ENCODE data around the gene GRK1. TPM values are rescaled to one million over a fixed set of nuclear protein-coding genes. Genes with fewer than 3 reads are reported as not detected.

GRK1 gene
- total and polyA plus RNA-seq, 2 of the 13 experiments (the other 11 are each of a cell fraction or from before 2014, with no cell fraction given): 0.07 to 0.12 TPM

- in situ Hi-C loops (cut with HindIII; ENCODE audit: extremely low pct_ligation_motif_present, low pct_unique_long_range_greater_than_20kb): no loop called here
- TF ChIP-seq ZNF225 (CRISPR knock-in tag; IDR thresholded peaks at IDR 0.05) (no peak), KDM3A (CRISPR knock-in tag; IDR thresholded peaks at IDR 0.05; ENCODE audit: low read depth) (no peak), ZNF646 (CRISPR knock-in tag; IDR thresholded peaks at IDR 0.05) (peak; percentile 76; the same call in 1 of the 2 replicates), MED8 (CRISPR knock-in tag; IDR thresholded peaks at IDR 0.05; ENCODE audit: insufficient replicate concordance) (no peak)
- Histone ChIP-seq H3K79me2 (ENCODE audit: insufficient read depth, low read length) (no peaks in the 10 kb centered on the region), H3K27me3 (ENCODE audit: control insufficient read depth in 1 of 2, insufficient read depth in 2 of 2, low read length in 2 of 2) (peaks cover 7 to 33% of the 10 kb centered on the region in 2 experiments; a peak in 4 of 5 replicates), H2AFZ (ENCODE audit: low read length) (no peak overlapping the region), H3K4me3 (replicated peaks in 1 of 3; ENCODE audit: insufficient read depth in 1 of 3, low read depth in 2 of 3, low read length in 3 of 3) (no peak overlapping the region), H3K9ac (ENCODE audit: insufficient read depth, low read depth, low read length) (no peak overlapping the region), H3K27ac (ENCODE audit: extremely low read length, insufficient read depth, low read length) (no peak overlapping the region), H4K20me1 (ENCODE audit: insufficient read depth, low read length) (no peaks in the 10 kb centered on the region), H3K36me3 (replicated peaks in 1 of 2; ENCODE audit: control insufficient read depth in 1 of 2, insufficient read depth in 2 of 2, low read length in 2 of 2) (no peaks in the 10 kb centered on the region), H3K4me1 (ENCODE audit: insufficient read depth, low read length) (no peaks in the 10 kb centered on the region), H3K4me2 (ENCODE audit: low read depth, low read length) (no peak overlapping the region), H3K9me3 (ENCODE audit: low read length) (no peaks in the 10 kb centered on the region)
- CTCF ChIA-PET (ENCODE audit: low intra/inter-chr PET ratio, low total read pairs): no interaction called here
- POLR2A ChIA-PET: no interaction called here
- ATAC-seq (no peak), FAIRE-seq (no peak), DNase-seq (ENCODE audit: low spot score) (no peak)
- BruUV-seq (replicated peaks): no TSS peak
- 55% methylated on average over 18 of the region's 18 CpGs for WGBS (ENCODE audit: low lambda C conversion rate)
- intact Hi-C loops (cut with micrococcal nuclease; ENCODE audit: unreplicated experiment): no loop called here
Observed at GRCh38 chr13:113672002-113672651, 5.1 kb downstream of the GRK1 start.

Measured in HepG2 (cell line).